Measurements from ENCODE around the gene IRF6.

IRF6 gene

GRCh38 chr1:209756615-209757445 is 49.1 kb downstream of the IRF6 start:
- DNase-seq = no peak

- no peak for DNase-seq
These were observed 49.9 kb downstream of the IRF6 start, which contains the start of gene TRAF3IP3 for GRCh38 chr1:209755926-209756614. TSS of gene TRAF3IP3 (plus strand) at chr1:209756053. CDS start at chr1:209760040, 3,987 bp downstream.

GRCh38 chr1:209755256-209755655 is 50.7 kb downstream of the IRF6 start:
- no peak for DNase-seq

- DNase-seq = no peak
These were observed 53.1 kb downstream of the IRF6 start for GRCh38 chr1:209752890-209753289.

GRCh38 chr1:209751627-209752231 is 54.2 kb downstream of the IRF6 start:
- no peak for DNase-seq

GRCh38 chr1:209749670-209750323 is 56.1 kb downstream of the IRF6 start:
- DNase-seq = no peak

GRCh38 chr1:209749205-209749604 is 56.7 kb downstream of the IRF6 start:
- DNase-seq = no peak

GRCh38 chr1:209748620-209749019 is 57.3 kb downstream of the IRF6 start:
- DNase-seq = no peak

- no peak for DNase-seq
These were observed 58.2 kb downstream of the IRF6 start for GRCh38 chr1:209747580-209748262.

GRCh38 chr1:209746451-209747165 is 59.3 kb downstream of the IRF6 start:
- no peak for DNase-seq

- DNase-seq = peak; percentile 54
These were observed 62.8 kb downstream of the IRF6 start for GRCh38 chr1:209743145-209743482.

GRCh38 chr1:209742409-209743144 is 63.4 kb downstream of the IRF6 start:
- DNase-seq = no peak

- no peak for DNase-seq
These were observed 64.1 kb downstream of the IRF6 start for GRCh38 chr1:209741889-209742288.

- DNase-seq = no peak
These were observed 64.7 kb downstream of the IRF6 start for GRCh38 chr1:209741193-209741592.

- DNase-seq = no peak
These were observed 67.7 kb downstream of the IRF6 start for GRCh38 chr1:209738270-209738669.

GRCh38 chr1:209737118-209737505 is 68.8 kb downstream of the IRF6 start:
- no peak for DNase-seq

GRCh38 chr1:209736490-209737117 is 69.3 kb downstream of the IRF6 start:
- no peak for DNase-seq
